ENCODE results near the gene FSTL5. TPM values are rescaled to one million over a fixed set of nuclear protein-coding genes. Genes with fewer than 3 reads are reported as not detected.

The FSTL5 gene
- total RNA-seq, result under 0.01 and 0.50 TPM in 2 replicates

GRCh38 chr4:162163892-162164759, at the start of gene FSTL5:
FSTL5 (minus strand) TSS chr4:162164000; CDS start chr4:162111396, 52,604 bp downstream.

Data from uterine smooth muscle cell (primary cell).